ENCODE results near the gene ZBTB7A. TPM values are rescaled to one million over a fixed set of nuclear protein-coding genes. Genes with fewer than 3 reads are reported as not detected.

The ZBTB7A gene
- total RNA-seq, 1 donor from 2014 or later, result 30.1 TPM

- DNase-seq (ENCODE audit: low read depth), result no peak
Measured at GRCh38 chr19:4094291-4094690, 27.6 kb upstream of the ZBTB7A start.

DNA sequence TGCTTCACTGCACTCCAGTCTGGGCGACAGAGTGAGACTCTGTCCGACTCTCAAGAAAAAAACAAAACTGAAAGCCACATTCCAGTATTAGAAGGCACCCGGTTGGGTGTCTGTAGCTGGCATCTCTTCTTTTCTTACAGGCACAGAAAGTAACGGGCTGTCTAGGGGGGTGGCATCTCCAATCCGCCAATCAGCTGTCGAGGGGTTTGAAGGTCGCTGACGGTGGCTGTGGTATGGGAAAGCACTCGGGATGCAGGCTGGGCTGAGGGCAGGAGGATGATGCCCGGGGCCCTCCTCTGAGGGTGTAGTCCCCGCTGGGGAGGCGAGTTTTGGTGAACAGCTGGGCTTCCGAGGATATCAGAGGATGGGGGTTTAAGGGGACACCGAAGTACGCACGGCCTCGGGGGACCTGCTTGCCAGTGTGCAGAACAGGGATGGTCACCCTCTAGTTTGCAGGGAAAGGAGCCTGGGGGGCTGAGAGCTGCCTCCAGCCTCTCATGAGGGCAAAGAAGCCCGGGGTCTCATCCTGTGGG lies 27.0 kb upstream of the ZBTB7A start:
- DNase-seq (ENCODE audit: low read depth), result no peak

DNA sequence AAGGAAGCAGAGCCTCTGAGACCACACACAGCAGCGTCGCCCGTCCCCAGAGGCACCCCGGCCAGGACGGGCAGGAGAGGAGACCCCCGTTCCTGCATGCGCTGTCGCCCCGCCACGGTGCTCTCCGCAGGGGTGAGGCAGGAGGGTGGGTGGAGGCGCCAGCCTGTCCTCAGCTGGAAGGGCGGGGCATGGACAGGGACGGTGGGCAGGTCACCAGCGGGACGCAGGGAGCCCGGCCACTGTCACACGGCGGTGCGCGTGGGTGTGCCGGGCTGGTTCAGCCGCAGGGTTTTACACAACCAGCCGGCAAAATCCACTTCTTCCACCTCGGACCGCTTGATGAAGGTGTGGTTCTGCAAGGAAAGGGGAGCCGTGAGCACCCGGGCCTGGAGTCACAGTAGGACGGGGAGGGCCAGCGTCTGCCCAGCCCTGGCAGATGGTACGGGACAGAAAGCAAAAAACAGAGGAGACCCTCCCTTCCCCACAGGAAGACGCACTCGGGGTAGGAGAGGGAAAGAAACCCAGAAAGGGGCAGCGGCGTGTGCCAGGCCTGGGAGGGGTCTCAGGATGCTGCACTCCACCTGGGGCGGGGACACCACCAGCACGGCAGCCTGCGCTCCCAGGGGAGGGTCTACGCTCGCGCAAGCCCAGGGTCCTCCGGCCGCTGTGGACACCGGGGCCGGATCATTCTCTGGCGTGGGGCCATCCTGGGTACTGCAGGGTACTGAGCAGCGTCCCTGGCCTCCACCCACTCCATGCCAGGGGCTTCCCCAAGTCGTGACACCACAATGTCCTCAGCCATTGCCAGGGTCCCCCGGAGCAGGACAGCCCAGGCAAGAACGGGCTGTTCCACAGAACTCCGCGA lies 23.9 kb upstream of the ZBTB7A start:
- DNase-seq (ENCODE audit: low read depth), result no peak

DNA sequence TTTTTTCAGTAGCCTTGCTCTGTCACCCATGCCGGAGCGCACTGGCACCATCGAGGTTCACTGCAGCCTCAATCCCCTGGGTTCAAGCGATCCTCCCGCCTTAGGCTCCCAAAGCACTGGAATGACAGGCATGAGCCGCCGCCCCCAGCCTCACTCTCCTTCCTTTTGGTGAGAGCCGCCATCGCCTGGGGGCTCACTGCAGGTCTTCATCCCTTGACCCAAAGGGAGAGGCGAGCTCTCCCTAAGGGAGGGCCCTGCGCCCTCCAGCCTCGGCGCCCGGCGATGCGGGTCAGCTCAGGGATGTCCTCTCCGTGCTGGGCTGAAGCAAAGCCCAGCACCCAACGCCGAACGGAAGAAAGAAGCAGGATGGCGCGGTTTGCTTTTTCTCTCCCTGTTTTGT lies 23.2 kb upstream of the ZBTB7A start:
- DNase-seq (ENCODE audit: low read depth), result no peak

- DNase-seq (ENCODE audit: low read depth), result no peak
Measured at GRCh38 chr19:4089400-4089908, 22.8 kb upstream of the ZBTB7A start.

DNA sequence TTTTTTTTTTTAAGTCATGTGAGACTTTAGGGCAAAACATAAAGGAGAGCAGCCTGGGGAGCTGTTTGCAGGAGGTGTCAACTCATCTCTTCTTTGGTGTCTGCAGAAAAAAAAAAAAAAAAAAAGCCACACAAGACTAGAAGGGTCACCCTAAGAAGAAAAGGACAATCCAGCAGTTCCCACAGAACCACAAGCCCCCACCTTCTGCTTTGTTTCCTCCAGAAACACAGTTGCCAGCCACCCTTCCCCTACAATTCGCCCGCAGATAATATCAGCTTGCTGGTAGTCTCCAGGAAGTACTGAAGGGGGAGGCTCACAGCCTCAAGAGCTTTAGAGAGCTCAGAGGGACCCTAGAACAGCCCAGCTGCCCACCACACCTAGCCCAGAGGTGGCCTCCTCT lies 22.3 kb upstream of the ZBTB7A start:
- DNase-seq (ENCODE audit: low read depth), result no peak

DNA sequence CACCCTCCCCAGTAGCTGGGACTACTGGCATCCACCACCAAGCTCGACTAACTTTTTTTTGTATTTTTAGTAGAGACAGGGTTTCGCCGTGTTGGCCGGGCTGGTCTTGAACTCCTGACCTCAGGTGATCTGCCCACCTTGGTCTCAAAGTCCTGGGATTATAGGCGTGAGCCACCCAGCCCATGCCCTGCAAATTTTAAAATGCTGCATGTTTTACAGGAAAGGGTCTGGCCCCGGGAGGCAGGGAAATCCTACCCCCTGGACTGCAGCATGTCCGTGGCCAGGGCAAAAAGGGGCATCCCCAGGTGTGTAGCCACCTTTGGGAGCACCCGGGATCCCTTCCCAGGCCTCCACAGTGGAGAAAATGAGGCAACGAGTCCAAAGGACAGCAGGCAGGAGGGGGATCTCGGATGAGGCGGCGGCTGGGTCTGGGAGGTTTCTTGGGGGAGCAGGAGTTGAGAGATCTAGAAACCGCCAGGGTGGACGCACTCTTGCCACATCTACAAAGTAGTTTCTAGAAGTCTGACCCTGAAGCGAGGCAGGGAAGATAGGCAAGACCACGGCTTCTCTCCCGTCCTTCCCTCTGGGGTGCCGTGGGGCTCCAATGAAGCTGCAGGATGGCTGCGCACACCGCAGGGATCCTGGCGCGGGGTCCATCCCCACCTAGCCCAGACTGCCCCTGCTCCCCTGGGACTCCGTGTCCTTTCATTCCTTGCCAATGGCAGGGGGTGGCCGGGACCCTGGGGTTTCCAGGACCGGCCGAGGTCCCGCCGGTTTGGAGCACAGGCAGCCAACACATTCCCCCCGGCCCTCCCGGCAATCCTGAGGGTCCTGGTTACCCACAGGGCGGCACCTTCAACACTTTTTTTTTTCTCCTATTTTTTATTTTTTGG lies 21.3 kb upstream of the ZBTB7A start:
- no peak for DNase-seq (ENCODE audit: low read depth)

DNA sequence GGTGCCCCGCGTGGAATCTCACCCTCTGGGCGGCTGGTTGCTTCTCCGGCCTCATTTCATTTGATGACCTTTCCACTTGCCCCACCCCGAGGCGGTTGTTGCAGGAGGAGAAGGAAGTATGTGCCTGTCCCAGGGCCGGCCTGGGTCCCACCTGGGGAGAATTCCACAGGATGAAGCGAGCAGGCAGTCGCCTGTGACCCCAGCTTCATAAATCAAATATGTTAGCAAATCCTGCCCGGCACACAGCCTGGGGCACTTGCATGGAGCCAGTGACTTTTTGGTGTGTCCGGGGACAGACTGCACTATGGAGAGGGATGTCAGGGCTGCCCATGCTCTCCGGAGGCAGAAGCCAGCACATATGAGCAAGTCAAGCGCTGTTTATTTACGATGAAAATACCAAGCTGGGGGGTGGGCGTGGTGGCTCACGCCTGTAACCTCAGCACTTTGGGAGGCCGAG lies 19.7 kb upstream of the ZBTB7A start:
- DNase-seq (ENCODE audit: low read depth), result no peak

GRCh38 chr19:4084547-4084877 lies 17.8 kb upstream of the ZBTB7A start:
- DNase-seq (ENCODE audit: low read depth), result no peak

DNA sequence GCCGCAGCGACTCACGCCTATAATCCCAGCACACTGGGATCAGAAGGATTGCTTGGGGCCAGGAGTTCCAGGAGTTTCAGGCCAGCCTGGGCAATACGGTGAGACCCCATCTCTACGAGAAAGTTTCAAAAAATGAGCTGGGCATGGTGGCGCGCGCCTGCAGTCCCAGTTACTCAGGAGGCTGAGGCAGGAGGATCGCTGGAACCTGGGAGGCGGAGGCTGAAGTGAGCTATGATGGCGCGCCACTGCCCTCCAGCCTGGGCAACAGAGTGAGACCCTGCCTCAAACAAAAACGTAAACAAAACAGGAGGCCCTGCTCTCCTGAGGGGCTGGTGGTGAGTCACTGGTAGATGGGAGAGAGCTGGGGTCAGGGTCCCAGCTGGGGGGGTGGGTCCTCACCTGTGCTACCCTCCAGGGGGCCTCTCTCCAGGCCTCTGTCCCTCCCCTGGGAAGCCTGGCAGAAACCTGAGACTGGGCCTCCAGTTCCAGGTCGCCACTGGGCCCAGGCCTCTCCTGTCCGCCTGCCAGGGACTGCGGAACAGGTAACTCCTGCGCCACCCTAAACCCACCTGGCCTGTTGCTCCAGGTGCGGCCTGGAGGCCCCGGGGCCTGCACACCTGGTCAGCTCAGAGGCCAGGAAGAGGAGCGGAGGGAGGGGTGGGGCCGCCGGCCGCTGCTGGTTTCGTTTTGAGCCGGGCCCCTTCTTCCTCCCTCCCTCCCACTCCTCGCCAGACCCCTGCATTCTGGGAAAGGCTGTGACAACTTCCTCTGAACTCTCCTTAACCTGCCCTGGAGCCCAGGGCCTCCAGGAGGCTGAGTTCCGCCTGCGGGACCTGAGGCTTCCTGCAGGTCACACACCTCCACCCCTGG lies 17.2 kb upstream of the ZBTB7A start:
- no peak for DNase-seq (ENCODE audit: low read depth)

DNA sequence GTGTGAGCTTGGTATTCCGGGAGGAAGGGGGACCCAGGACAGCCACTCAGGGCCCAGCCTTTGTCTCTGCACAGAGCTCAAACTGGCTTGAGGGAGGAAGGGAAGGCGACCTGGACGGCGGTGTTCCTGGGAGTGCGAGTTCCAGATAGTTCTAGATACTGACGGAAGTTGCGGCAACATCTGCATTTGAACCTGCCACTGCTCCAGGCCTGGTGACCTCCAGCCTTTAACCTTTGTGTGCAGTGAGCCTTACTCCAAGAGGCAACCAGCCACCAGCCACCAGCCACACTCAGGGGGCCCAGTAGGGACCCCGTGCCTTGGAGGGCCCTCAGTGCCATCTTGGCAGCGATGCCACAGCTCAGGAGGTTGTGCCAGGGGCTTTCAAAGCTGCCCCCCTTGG lies 15.5 kb upstream of the ZBTB7A start:
- no peak for DNase-seq (ENCODE audit: low read depth)

DNA sequence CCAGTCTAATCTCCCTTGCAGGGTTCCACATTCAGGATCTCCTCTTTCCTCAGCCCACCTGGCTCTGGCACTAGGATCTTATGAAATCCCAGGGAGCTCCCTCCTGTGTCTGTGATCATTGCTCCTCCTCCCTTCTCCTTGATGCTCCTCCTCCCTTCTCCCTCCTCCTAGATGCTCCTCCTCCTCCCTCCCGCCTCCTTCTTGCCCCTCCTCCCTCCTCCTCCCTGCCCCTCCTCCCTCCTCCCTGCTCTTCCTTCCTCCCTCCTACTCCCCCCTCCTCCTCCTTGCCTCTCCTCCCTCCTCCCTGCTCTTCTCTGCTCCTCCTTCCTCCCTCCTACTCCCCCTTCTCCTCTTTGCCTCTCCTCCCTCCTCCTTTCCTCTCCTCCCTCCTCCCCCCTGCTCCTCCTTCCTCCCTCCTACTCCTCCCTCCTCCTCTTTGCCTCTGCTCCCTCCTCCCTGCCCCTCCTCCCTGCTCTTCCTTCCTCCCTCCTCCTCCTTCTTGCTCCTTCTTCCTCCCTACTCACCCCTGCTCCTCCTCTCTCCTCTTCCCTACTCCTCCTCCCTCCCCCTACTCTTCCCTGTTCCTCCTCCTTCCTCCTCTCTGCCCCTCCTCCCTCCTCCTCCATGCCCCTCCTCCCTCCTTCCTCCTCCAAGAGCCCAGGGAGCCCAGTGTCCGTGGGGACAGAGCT lies 14.9 kb upstream of the ZBTB7A start:
- DNase-seq (ENCODE audit: low read depth), result no peak

- no peak for DNase-seq (ENCODE audit: low read depth)
Measured at GRCh38 chr19:4080473-4080872, 13.8 kb upstream of the ZBTB7A start.

DNA sequence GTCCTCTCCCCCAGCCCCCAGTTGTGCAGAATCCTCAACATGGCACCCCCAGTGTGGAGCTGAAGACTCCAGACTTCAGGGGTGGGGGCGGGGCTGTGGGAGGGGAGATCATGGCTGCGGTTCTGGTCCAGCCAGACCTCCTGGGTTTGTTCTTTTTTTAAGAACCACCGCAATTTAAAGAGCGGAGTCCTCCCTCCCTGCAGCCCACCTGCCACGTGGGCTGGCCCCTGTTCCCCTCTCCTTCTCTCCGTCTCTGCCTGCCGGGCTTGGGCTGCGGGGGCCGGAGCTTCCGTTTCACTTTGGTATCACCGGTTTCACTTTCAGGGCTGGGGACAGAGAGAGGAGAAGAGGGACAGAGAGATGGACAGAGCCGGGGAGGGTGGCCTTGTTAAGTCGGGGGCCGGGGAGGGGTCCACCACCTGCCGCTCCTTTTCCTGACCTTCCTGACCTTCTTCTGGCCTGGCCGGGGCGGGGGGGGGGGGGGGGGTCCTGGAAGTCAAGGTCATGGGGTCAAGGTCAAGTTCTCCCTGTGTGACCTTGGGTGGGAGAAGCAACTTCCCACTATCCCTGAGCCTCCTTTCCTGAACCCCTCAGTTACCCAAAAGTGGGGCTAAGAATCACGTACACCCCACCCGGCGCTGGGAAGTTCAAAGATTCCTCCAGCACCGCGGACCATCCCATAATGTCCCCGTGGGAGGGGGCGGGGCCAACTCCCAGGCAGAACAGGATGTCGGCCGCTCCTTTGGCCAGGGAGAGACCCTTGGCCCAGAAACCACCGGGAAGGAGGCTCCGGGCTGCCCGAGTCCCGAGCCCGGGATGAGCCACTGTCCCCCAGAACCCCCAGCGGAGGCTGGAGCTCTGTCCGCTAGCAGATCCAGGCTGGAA lies 11.3 kb upstream of the ZBTB7A start:
- no peak for DNase-seq (ENCODE audit: low read depth)

DNA sequence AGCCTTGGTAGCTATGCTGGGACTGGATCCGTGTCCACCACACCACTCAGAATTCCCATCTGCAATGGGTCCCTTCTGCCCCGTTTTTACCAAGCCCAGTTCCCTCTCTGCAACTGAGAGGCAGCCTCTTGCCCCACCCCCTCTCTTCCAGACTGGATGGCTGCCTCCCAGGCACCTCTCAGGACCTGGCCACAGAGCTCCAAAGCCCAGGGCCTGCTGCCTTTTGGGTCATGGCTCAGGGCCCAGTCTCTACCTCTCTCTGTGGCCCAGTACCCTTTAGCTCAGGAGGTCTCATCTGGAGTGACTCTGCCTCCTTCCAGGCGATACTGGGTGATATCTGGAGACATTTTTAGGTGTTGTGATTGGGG lies 10.3 kb upstream of the ZBTB7A start:
- no peak for DNase-seq (ENCODE audit: low read depth)

DNA sequence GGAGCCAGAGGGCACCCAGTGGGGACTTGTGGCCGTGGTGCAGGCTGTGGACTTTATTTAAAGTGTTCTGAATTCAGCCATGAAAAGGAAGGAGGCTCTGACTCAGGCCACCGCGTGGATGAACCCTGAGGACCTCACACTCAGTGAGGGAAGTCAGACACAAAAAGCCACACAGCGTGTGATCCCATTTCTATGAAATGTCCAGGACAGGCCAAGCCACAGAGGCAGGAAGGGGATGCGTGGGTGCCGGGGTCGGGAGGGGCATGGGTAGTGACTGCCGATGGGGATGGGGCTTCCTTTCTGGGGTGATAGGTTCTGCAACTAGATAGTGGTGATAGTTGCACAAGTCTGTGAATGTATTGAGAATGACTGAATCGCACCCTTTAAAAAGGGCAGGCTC lies 8.7 kb upstream of the ZBTB7A start:
- DNase-seq (ENCODE audit: low read depth), result no peak

DNA sequence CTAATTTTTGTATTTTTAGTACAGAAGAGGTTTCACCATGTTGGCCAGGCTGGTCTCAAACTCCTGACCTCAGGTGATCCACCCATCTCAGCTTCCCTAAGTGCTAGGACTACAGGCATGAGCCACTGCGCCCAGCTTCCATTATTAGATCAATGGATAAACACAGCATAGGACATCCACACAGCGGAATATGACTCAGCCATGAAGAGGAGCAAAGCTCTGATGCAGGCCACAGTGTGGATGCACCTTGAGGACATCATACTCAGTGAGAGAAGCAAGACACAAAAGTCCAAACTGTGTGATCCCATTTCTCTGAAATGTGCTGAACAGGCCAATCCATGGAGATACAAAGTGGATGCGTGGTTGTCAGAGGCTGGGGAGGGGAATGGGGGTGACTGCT lies 4.9 kb upstream of the ZBTB7A start:
- no peak for DNase-seq (ENCODE audit: low read depth)

- no peak for DNase-seq (ENCODE audit: low read depth)
Measured at GRCh38 chr19:4069331-4069959, 2.7 kb upstream of the ZBTB7A start.
